ENCODE measurements around the gene F2RL3. TPM values are rescaled to one million over a fixed set of nuclear protein-coding genes. Genes with fewer than 3 reads are reported as not detected.

The F2RL3 gene
- total and polyA plus RNA-seq, 2 of the 8 experiments (the other 6 are each of a cell fraction or from before 2014, with no cell fraction given), result not detected

DNA sequence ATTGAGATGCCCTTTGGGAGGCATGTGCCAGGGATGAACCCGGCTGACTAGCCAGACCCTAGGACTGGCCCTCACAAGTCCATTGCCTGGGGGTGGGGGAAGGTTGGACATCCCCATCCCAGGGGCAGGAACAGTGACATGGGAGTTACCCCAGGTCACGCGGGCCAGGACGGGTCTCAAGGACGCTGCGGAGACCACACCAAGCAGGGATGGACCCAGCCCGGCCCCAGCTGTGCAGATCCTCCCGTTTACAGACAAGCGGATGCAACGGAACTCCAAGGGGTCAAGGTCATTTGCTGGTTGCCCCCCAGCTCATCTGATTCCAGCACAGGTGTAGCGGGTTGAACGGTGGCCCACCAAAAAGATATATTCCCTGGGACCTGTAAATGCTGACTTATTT, 20.0 kb downstream of the F2RL3 start:
- no peak overlapping the region for H3K4me3 ChIP-seq (ENCODE audit: extremely low read depth in 1 of 4, insufficient read depth in 2 of 4, low read depth in 3 of 4, low read length in 4 of 4)
- H2BK120ac ChIP-seq (replicated peaks; ENCODE audit: low read depth, low read length), result no peak overlapping the region
- no peak overlapping the region for H4K8ac ChIP-seq (ENCODE audit: extremely low read depth, insufficient read depth, low read length)
- DNase-seq (ENCODE audit: low read depth in 1 of 2, low spot score in 2 of 2) (no peak), FAIRE-seq (no peak)
- no peak overlapping the region for H4K5ac ChIP-seq (ENCODE audit: insufficient read length, low read depth, low read length)
- 79% methylated on average over 12 of the region's 12 CpGs; no CpG with 5 or more reads in 1 of the 2 experiments for WGBS, 2 experiments (ENCODE audit: extremely low coverage in 1 of 2, insufficient coverage in 1 of 2, insufficient read length in 1 of 2, insufficient replicate concordance in 2 of 2, low coverage in 1 of 2, low lambda C conversion rate in 2 of 2, missing lambda C conversion rate in 1 of 2)
- no peak overlapping the region for H3K14ac ChIP-seq (ENCODE audit: insufficient read length)
- no peak overlapping the region for H2BK20ac ChIP-seq (ENCODE audit: low read length)
- CTCF ChIA-PET (ENCODE audit: partially characterized antibody), result interaction anchor here (0.6 to 1.7 kb wide), 2 partner anchors 9 to 192 kb away, joined by 4 to 7 read pairs; no protein-coding TSS in a partner anchor
- no peaks in the 10 kb centered on the region for H4K20me1 ChIP-seq (replicated peaks in 1 of 2; ENCODE audit: control insufficient read depth in 1 of 2, insufficient read depth in 2 of 2, low read length in 2 of 2)
- no peaks in the 10 kb centered on the region for H3K23me2 ChIP-seq (ENCODE audit: low read depth, low read length)
- H3K4me1 ChIP-seq (replicated peaks in 1 of 4; ENCODE audit: control insufficient read depth in 3 of 4, insufficient read depth in 4 of 4, low read length in 3 of 4), result no peaks in the 10 kb centered on the region
- H3K4ac ChIP-seq (replicated peaks; ENCODE audit: insufficient read length, low read depth, low read length), result no peak overlapping the region
- no peak overlapping the region for H2BK15ac ChIP-seq (ENCODE audit: low read length)
- no peak overlapping the region for H4K91ac ChIP-seq (replicated peaks; ENCODE audit: insufficient read length, low read length)
- H3K79me2 ChIP-seq (ENCODE audit: control insufficient read depth in 1 of 2, insufficient read depth in 2 of 2, low read length in 2 of 2), result no peaks in the 10 kb centered on the region
- POLR2A ChIA-PET (ENCODE audit: partially characterized antibody), result no interaction called here
- H3K27ac ChIP-seq (ENCODE audit: low read depth, low read length), result no peak overlapping the region
- peaks cover 6 to 14% of the 10 kb centered on the region in 2 experiments; a peak in 3 of 4 replicates for H3K9me3 ChIP-seq (ENCODE audit: insufficient read depth in 2 of 2, low read depth in 1 of 2, low read length in 1 of 2)
- H3K4me2 ChIP-seq (ENCODE audit: insufficient read depth in 1 of 2, low read depth in 2 of 2, low read length in 2 of 2), result no peak overlapping the region
- H3K27me3 ChIP-seq (replicated peaks in 1 of 4; ENCODE audit: control insufficient read depth in 3 of 4, extremely low read depth in 1 of 4, insufficient read depth in 3 of 4, low read length in 3 of 4), result no peaks in the 10 kb centered on the region
- H3K9ac ChIP-seq (replicated peaks in 1 of 4; ENCODE audit: extremely low read depth in 1 of 4, low read depth in 3 of 4, low read length in 3 of 4), result no peak overlapping the region
- H2BK12ac ChIP-seq (ENCODE audit: low read depth, low read length), result no peak overlapping the region
- H2AK5ac ChIP-seq (ENCODE audit: low read depth, low read length), result no peak overlapping the region
- H2AFZ ChIP-seq (ENCODE audit: low read length), result no peak overlapping the region
- no peak overlapping the region for H3K56ac ChIP-seq (replicated peaks; ENCODE audit: insufficient read length, low read depth, low read length)
- H3K36me3 ChIP-seq (ENCODE audit: control insufficient read depth in 2 of 4, insufficient read depth in 4 of 4, low read length in 3 of 4), result no peaks in the 10 kb centered on the region
- no peak overlapping the region for H2BK5ac ChIP-seq (ENCODE audit: low read depth, low read length)
- no peaks in the 10 kb centered on the region for H3K79me1 ChIP-seq (ENCODE audit: low read depth, low read length)
- no peak overlapping the region for H3K23ac ChIP-seq (ENCODE audit: insufficient read length)
- H3K18ac ChIP-seq (ENCODE audit: extremely low read depth, low read length), result no peak overlapping the region
- no peak for TF ChIP-seq RBBP5 (IDR thresholded peaks at IDR 0.05; ENCODE audit: borderline replicate concordance, low read depth, low read length)
- TF ChIP-seq JUND (IDR thresholded peaks at IDR 0.05; ENCODE audit: low read length), result no peak
- TF ChIP-seq SIX5 (IDR thresholded peaks at IDR 0.05; ENCODE audit: low read depth, low read length), result no peak
- no peak for TF ChIP-seq CBX5 (IDR thresholded peaks at IDR 0.05; ENCODE audit: low read depth, low read length)
- TF ChIP-seq, protein P1, sequence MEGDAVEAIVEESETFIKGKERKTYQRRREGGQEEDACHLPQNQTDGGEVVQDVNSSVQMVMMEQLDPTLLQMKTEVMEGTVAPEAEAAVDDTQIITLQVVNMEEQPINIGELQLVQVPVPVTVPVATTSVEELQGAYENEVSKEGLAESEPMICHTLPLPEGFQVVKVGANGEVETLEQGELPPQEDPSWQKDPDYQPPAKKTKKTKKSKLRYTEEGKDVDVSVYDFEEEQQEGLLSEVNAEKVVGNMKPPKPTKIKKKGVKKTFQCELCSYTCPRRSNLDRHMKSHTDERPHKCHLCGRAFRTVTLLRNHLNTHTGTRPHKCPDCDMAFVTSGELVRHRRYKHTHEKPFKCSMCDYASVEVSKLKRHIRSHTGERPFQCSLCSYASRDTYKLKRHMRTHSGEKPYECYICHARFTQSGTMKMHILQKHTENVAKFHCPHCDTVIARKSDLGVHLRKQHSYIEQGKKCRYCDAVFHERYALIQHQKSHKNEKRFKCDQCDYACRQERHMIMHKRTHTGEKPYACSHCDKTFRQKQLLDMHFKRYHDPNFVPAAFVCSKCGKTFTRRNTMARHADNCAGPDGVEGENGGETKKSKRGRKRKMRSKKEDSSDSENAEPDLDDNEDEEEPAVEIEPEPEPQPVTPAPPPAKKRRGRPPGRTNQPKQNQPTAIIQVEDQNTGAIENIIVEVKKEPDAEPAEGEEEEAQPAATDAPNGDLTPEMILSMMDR (IDR thresholded peaks at IDR 0.05; ENCODE audit: control extremely low read depth in 1 of 3, insufficient read depth in 1 of 3, low read depth in 1 of 3, low read length in 3 of 3), result no peak
- TF ChIP-seq YY1 (IDR thresholded peaks at IDR 0.05; ENCODE audit: low read depth, low read length), result no peak
- TF ChIP-seq POLR2AphosphoS5 (IDR thresholded peaks at IDR 0.05; ENCODE audit: low read depth, low read length), result no peak
- TF ChIP-seq CBX8 (IDR thresholded peaks at IDR 0.05; ENCODE audit: borderline replicate concordance, low read depth, low read length), result no peak
- no peak for TF ChIP-seq POLR2A (IDR thresholded peaks at IDR 0.05; ENCODE audit: control extremely low read depth in 1 of 2, low read depth in 2 of 2, low read length in 2 of 2)
- TF ChIP-seq GABPA (IDR thresholded peaks at IDR 0.05; ENCODE audit: borderline replicate concordance, insufficient read depth, low read length), result no peak
- TF ChIP-seq, protein P2, sequence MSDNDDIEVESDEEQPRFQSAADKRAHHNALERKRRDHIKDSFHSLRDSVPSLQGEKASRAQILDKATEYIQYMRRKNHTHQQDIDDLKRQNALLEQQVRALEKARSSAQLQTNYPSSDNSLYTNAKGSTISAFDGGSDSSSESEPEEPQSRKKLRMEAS (IDR thresholded peaks at IDR 0.05), result no peak
- no peak for TF ChIP-seq CHD1 (IDR thresholded peaks at IDR 0.05; ENCODE audit: low read depth, low read length)
- no peak for TF ChIP-seq TAF1 (IDR thresholded peaks at IDR 0.05; ENCODE audit: low read depth, low read length)

Measured in H1 (cell line).